Neural cell (in vitro differentiated cells): Measurements from ENCODE around the gene SMTNL2. TPM values are rescaled to one million over a fixed set of nuclear protein-coding genes. Genes with fewer than 3 reads are reported as not detected.

ENCODE experiments used
- H2AFZ ChIP-seq: fragments of 200-600, 300-800 bp; sonication (generic), shearing (Covaris generic); 2 replicates; pipeline ENCODE4 v1.6.0; 2014; ENCODE audit warnings: low read depth, mild to moderate bottlenecking, antibody characterized with exemption, low read length, moderate library complexity
- H3F3A ChIP-seq: fragments of 200-600 bp; shearing (Covaris generic); 2 replicates; pipeline ENCODE4 v1.6.1; 2016; ENCODE audit warnings: mild to moderate bottlenecking, moderate library complexity, mixed read lengths, antibody characterized with exemption, low read length; ENCODE audit not compliant: insufficient read depth, poor library complexity, severe bottlenecking
- H3K27ac ChIP-seq: fragments of 200-600, 300-800 bp; sonication (generic), shearing (Covaris generic); 2 replicates; pipeline ENCODE4 v1.5.1; 2014; ENCODE audit warnings: mild to moderate bottlenecking, low read length, moderate library complexity
- H3K27me3 ChIP-seq: fragments of 300-800, 200-600 bp; sonication (generic), shearing (Covaris generic); 2 replicates; pipeline ENCODE4 v1.6.0; 2014; ENCODE audit warnings: mild to moderate bottlenecking, low read depth, low read length, moderate library complexity; ENCODE audit not compliant: insufficient read depth
- H3K36me3 ChIP-seq: fragments of 300-800, 200-600 bp; sonication (generic), shearing (Covaris generic); 2 replicates; pipeline ENCODE4 v1.5.1; 2014; ENCODE audit warnings: mild to moderate bottlenecking, antibody characterized with exemption, low read length, moderate library complexity; ENCODE audit not compliant: insufficient read depth
- H3K4me2 ChIP-seq: fragments of 300-800, 200-600 bp; sonication (generic), shearing (Covaris generic); 2 replicates; pipeline ENCODE4 v1.6.0; 2014; ENCODE audit warnings: mild to moderate bottlenecking, low read length
- H3K4me3 ChIP-seq: fragments of 300-800, 200-600 bp; sonication (generic), shearing (Covaris generic); 2 replicates; pipeline ENCODE4 v1.5.1; 2014; ENCODE audit warnings: mild to moderate bottlenecking, low read length, moderate library complexity
- H3K79me2 ChIP-seq: fragments of 200-600 bp; shearing (Covaris generic); replicated peaks from 2 replicates; pipeline ENCODE4 v1.6.0; 2014; ENCODE audit warnings: mild to moderate bottlenecking, low read length, moderate library complexity; ENCODE audit not compliant: insufficient read depth
- H3K9ac ChIP-seq: fragments of 300-800, 200-600 bp; sonication (generic), shearing (Covaris generic); 2 replicates; pipeline ENCODE4 v1.6.1; 2016; ENCODE audit warnings: mild to moderate bottlenecking, low read length, mixed read lengths
- H3K9me2 ChIP-seq: fragments of 200-600 bp; shearing (Covaris generic); 2 replicates; pipeline ENCODE4 v1.6.1; 2016; ENCODE audit warnings: mild to moderate bottlenecking, low read length, mixed read lengths; ENCODE audit not compliant: insufficient read depth
- H3K9me3 ChIP-seq: fragments of 200-600, 300-800 bp; sonication (generic), shearing (Covaris generic); 2 replicates; pipeline ENCODE4 v1.6.1; 2016; ENCODE audit warnings: mild to moderate bottlenecking, mixed run types, low read length, moderate library complexity, mixed read lengths
- H4K20me1 ChIP-seq: fragments of 200-600 bp; shearing (Covaris generic); 2 replicates; pipeline ENCODE4 v1.6.1; 2016; ENCODE audit warnings: mild to moderate bottlenecking, mixed run types; ENCODE audit not compliant: insufficient read depth
- CTCF ChIP-seq: fragments of 450-650 bp; IDR thresholded peaks from 2 replicates; pipeline ENCODE4 v1.5.1; 2014; ENCODE audit warnings: antibody characterized with exemption, mild to moderate bottlenecking, moderate library complexity; ENCODE audit not compliant: poor library complexity, severe bottlenecking
- EP300 ChIP-seq: fragments of 450-650 bp; conservative IDR thresholded peaks from 2 replicates; pipeline ENCODE4 v1.6.1; 2014; ENCODE audit warnings: antibody characterized with exemption, mild to moderate bottlenecking, moderate library complexity; ENCODE audit not compliant: poor library complexity, severe bottlenecking
- EZH2 ChIP-seq: fragments of 200-600, 300-800 bp; shearing (Covaris generic), sonication (generic); IDR thresholded peaks from 2 replicates; pipeline ENCODE4 v1.6.1; 2014; ENCODE audit warnings: antibody characterized with exemption, low read length, borderline replicate concordance, mild to moderate bottlenecking; ENCODE audit not compliant: insufficient read depth, poor library complexity, severe bottlenecking
- MXI1 ChIP-seq: fragments of 450-650 bp; conservative IDR thresholded peaks from 2 replicates; pipeline ENCODE4 v1.6.1; 2014; ENCODE audit warnings: antibody characterized with exemption, mild to moderate bottlenecking; ENCODE audit not compliant: poor library complexity, severe bottlenecking
- POLR2AphosphoS5 ChIP-seq: IDR thresholded peaks from 2 replicates; pipeline ENCODE4 v1.6.1; 2012
- RAD21 ChIP-seq: fragments of 450-650 bp; conservative IDR thresholded peaks from 2 replicates; pipeline ENCODE4 v1.6.1; 2014; ENCODE audit warnings: antibody characterized with exemption, mild to moderate bottlenecking, moderate library complexity
- REST ChIP-seq: IDR thresholded peaks from 2 replicates; pipeline ENCODE4 v1.6.1; 2012; ENCODE audit warnings: borderline replicate concordance
- SMC3 ChIP-seq: fragments of 450-650 bp; conservative IDR thresholded peaks from 2 replicates; pipeline ENCODE4 v1.6.1; 2014; ENCODE audit warnings: antibody characterized with exemption, mild to moderate bottlenecking, moderate library complexity; ENCODE audit not compliant: poor library complexity
- TAF1 ChIP-seq: IDR thresholded peaks from 2 replicates; pipeline ENCODE4 v1.6.1; 2012; ENCODE audit warnings: low read depth
- polyA plus RNA-seq: library from polyadenylated mRNA; depleted of rRNA; stranded (reverse); fragments of >200 nt; gene quantifications from 2 replicates; pipeline ENCODE4 v1.2.3, GENCODE V29; 2014

Gene SMTNL2
- polyA plus RNA-seq, 1 donor from 2014 or later: 0.81 TPM

- H3K4me3 ChIP-seq: no peak overlapping the region
- no peaks in the 10 kb centered on the region for H3K79me2 ChIP-seq
- no peaks in the 10 kb centered on the region for H4K20me1 ChIP-seq
- H3K4me2 ChIP-seq: no peak overlapping the region
- no peaks in the 10 kb centered on the region for H3K36me3 ChIP-seq
- no peak overlapping the region for H2AFZ ChIP-seq
- H3K9me3 ChIP-seq: no peaks in the 10 kb centered on the region
- H3K27ac ChIP-seq: no peak overlapping the region
- H3F3A ChIP-seq: no peaks in the 10 kb centered on the region
- H3K9ac ChIP-seq: no peak overlapping the region
- no peaks in the 10 kb centered on the region for H3K9me2 ChIP-seq
- TF ChIP-seq POLR2AphosphoS5 (no peak), TAF1 (no peak), RAD21 (no peak), EZH2 (no peak), CTCF (no peak), MXI1 (no peak), SMC3 (no peak), REST (no peak), EP300 (no peak)
- H3K27me3 ChIP-seq: no peaks in the 10 kb centered on the region
Observed at GRCh38 chr17:4543557-4544026, 40.7 kb upstream of the SMTNL2 start.

- Histone ChIP-seq H2AFZ (no peak overlapping the region), H3F3A (no peaks in the 10 kb centered on the region), H3K9ac (no peak overlapping the region), H4K20me1 (no peaks in the 10 kb centered on the region), H3K27ac (no peak overlapping the region), H3K27me3 (no peaks in the 10 kb centered on the region), H3K4me2 (no peak overlapping the region), H3K79me2 (no peaks in the 10 kb centered on the region), H3K9me3 (no peaks in the 10 kb centered on the region), H3K4me3 (no peak overlapping the region), H3K36me3 (no peaks in the 10 kb centered on the region), H3K9me2 (no peaks in the 10 kb centered on the region)
- TF ChIP-seq SMC3 (no peak), REST (no peak), POLR2AphosphoS5 (no peak), CTCF (no peak), RAD21 (no peak), TAF1 (no peak), EP300 (no peak), MXI1 (no peak), EZH2 (no peak)
Observed at GRCh38 chr17:4544135-4544950, 40.0 kb upstream of the SMTNL2 start.
